Panc1 (cell line): Measurements from ENCODE around the gene SNX22. TPM values are rescaled to one million over a fixed set of nuclear protein-coding genes. Genes with fewer than 3 reads are reported as not detected.

ENCODE experiments used
- ATAC-seq: fragments of 200-7000 bp; cut with Tn5 transposase; 2 replicates; pipeline ENCODE4 v1.9.1; 2020; ENCODE audit warnings: mild to moderate bottlenecking, moderate library complexity
- BruUV-seq: library from RNA; stranded (reverse); fragments of 400-500 nt; replicated peaks from 2 replicates; lab custom pipeline; 2021; lab: Mats Ljungman, UMichigan
- CTCF ChIA-PET: fragments of 300-600 bp; sonication (Branson Sonifier 250); formaldehyde crosslinking; loops from one replicate; lab custom pipeline; 2022; ENCODE audit warnings: antibody characterized with exemption; lab: Charles Lee
- POLR2A ChIA-PET: fragments of 300-600 bp; sonication (Branson Sonifier 250); formaldehyde crosslinking; loops from one replicate; lab custom pipeline; 2022; ENCODE audit warnings: antibody characterized with exemption; lab: Charles Lee
- DNase-seq: peaks from one replicate; pipeline ENCODE4 v3.0.0-alpha.2; 2010; ENCODE audit warnings: low read depth, low spot score
- H3K27ac ChIP-seq: 2 replicates; pipeline ENCODE4 v1.5.1; 2011; ENCODE audit warnings: mild to moderate bottlenecking, low read length, inconsistent platforms
- H3K27me3 ChIP-seq: fragments of 200-500 bp; sonication (Bioruptor generic); 2 replicates; pipeline ENCODE4 v1.6.0; 2014; ENCODE audit warnings: low read length, inconsistent platforms; ENCODE audit not compliant: control insufficient read depth, insufficient read depth
- H3K36me3 ChIP-seq: fragments of 200-500 bp; sonication (Bioruptor generic); 2 replicates; pipeline ENCODE4 v1.5.1; 2014; ENCODE audit warnings: inconsistent platforms, mild to moderate bottlenecking, low read length, moderate library complexity; ENCODE audit not compliant: control insufficient read depth, insufficient read depth
- H3K4me1 ChIP-seq: 2 replicates; pipeline ENCODE4 v1.5.1; 2011; ENCODE audit warnings: inconsistent platforms, mild to moderate bottlenecking, low read length, moderate library complexity; ENCODE audit not compliant: control insufficient read depth, insufficient read depth
- H3K4me3 ChIP-seq, 2 experiments: 2 replicates each; pipeline ENCODE4 v1.5.1; 2011 to 2012; ENCODE audit warnings: low read depth in 2 of 2, low read length in 2 of 2, mild to moderate bottlenecking in 2 of 2, inconsistent platforms in 1 of 2, moderate library complexity in 1 of 2
- H3K9me3 ChIP-seq: fragments of 200-500 bp; sonication (Bioruptor generic); 2 replicates; pipeline ENCODE4 v1.5.1; 2014; ENCODE audit warnings: low read depth, mild to moderate bottlenecking, inconsistent platforms, low read length, moderate library complexity; ENCODE audit not compliant: control insufficient read depth, insufficient read depth
- CTCF ChIP-seq: fragments of 450-650 bp; IDR thresholded peaks from 2 replicates; pipeline ENCODE4 v1.5.1; 2017; ENCODE audit warnings: mild to moderate bottlenecking
- POLR2AphosphoS5 ChIP-seq: IDR thresholded peaks from 2 replicates; pipeline ENCODE4 v1.6.1; 2012; ENCODE audit warnings: mild to moderate bottlenecking, low read depth, low read length, moderate library complexity
- REST ChIP-seq, 2 experiments: IDR thresholded peaks; 2 replicates each; pipeline ENCODE4 v1.6.1; 2011 to 2012; ENCODE audit warnings: low read depth in 2 of 2, control low read depth in 1 of 2, low read length in 1 of 2, mild to moderate bottlenecking in 1 of 2, moderate library complexity in 1 of 2; ENCODE audit not compliant: insufficient read depth in 1 of 2
- SIN3A ChIP-seq: IDR thresholded peaks from 2 replicates; pipeline ENCODE4 v1.6.1; 2012; ENCODE audit warnings: low read depth, mild to moderate bottlenecking, low read length, moderate library complexity, borderline replicate concordance; ENCODE audit not compliant: insufficient read depth
- TCF7L2 ChIP-seq: IDR thresholded peaks from 2 replicates; pipeline ENCODE4 v1.6.1; 2011; ENCODE audit warnings: mild to moderate bottlenecking, low read depth, low read length, inconsistent platforms
- in situ Hi-C: cut with HindIII; loops from 2 replicates; pipeline ENCODE4 v1.10.0; 2016; ENCODE audit warnings: low sequenced_read_pairs, low pct_unique_long_range_greater_than_20kb
- intact Hi-C: fragments of 100-400 bp; cut with micrococcal nuclease; formaldehyde crosslinking; loops from one replicate; pipeline ENCODE4 v1.10.0; 2022; ENCODE audit not compliant: unreplicated experiment
- total RNA-seq: library from RNA; stranded (reverse); gene quantifications from one replicate; pipeline ENCODE4 v1.2.1, GENCODE V29; 2021; ENCODE audit not compliant: unreplicated experiment

The SNX22 gene
- total RNA-seq, 1 experiment from 2014 or later: 2.3 TPM

DNA sequence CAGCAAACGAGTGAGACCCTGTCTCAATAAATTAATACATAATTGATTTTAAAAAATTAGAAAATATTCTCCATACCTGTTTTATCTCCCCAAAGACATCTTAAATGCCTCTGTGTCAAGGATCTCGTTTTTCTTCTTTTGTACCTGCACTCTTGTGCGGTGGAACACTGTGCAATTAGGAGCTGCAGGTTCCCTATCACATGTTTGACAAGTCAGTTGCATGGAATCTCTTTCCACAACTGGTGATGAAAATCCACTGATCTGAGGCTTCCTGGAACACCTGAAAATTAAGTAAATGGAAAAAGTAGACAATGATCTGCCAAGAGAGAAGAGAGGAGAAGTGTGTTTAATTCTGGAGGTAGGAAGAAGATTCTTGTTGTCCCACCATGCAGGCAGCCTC, 3.0 kb upstream of the SNX22 start:
- H3K27me3 ChIP-seq: no peaks in the 10 kb centered on the region
- ATAC-seq (no peak), DNase-seq (no peak)
- peaks cover 2% of the 10 kb centered on the region for H3K4me1 ChIP-seq
- H3K4me3 ChIP-seq: no peak overlapping the region
- H3K36me3 ChIP-seq: peaks cover 4% of the 10 kb centered on the region; the same call in 1 of the 2 replicates
- ChIA-PET CTCF (interaction anchor here (1.0 kb wide), 1 partner anchor 53 kb away, joined by 5 read pairs; the partner anchor contains the start of gene SNX1), POLR2A (no interaction called here)
- no TSS peak for BruUV-seq
- intact Hi-C loops (no loop called here), in situ Hi-C loops (no loop called here)
- no peaks in the 10 kb centered on the region for H3K9me3 ChIP-seq
- TF ChIP-seq REST (IDR thresholded peaks at IDR 0.05; ENCODE audit: insufficient read depth in 1 of 2, low read depth in 2 of 2, low read length in 1 of 2) (no peak), POLR2AphosphoS5 (no peak), SIN3A (no peak), TCF7L2 (no peak), CTCF (no peak)
- H3K27ac ChIP-seq: no peak overlapping the region

GRCh38 chr15:64149424-64149823, 2.1 kb upstream of the SNX22 start:
- POLR2A ChIA-PET: interaction anchor here (0.6 kb wide), 2 partner anchors 57 to 636 kb away, joined by 4 to 7 read pairs; no protein-coding TSS in a partner anchor
- in situ Hi-C loops: no loop called here
- DNase-seq: no peak

More at GRCh38 chr15:64149424-64149823, 2.1 kb upstream of the SNX22 start:
- Histone ChIP-seq H3K4me1 (peaks cover 9% of the 10 kb centered on the region), H3K4me3 (no peak overlapping the region), H3K27me3 (no peaks in the 10 kb centered on the region), H3K27ac (no peak overlapping the region), H3K9me3 (no peaks in the 10 kb centered on the region), H3K36me3 (no peaks in the 10 kb centered on the region; the same call in 1 of the 2 replicates)
- no peak for TF ChIP-seq POLR2AphosphoS5
- no peak; the same call in 1 of the 2 replicates for TF ChIP-seq CTCF
- TF ChIP-seq TCF7L2: no peak
- no peak for TF ChIP-seq SIN3A
- TF ChIP-seq REST (IDR thresholded peaks at IDR 0.05; ENCODE audit: insufficient read depth in 1 of 2, low read depth in 2 of 2, low read length in 1 of 2): no peak
- no TSS peak for BruUV-seq
- intact Hi-C loops: no loop called here
- CTCF ChIA-PET: interaction anchor here (0.6 to 1.0 kb wide), 3 partner anchors 54 to 216 kb away, joined by 3 to 5 read pairs (median 5); partner anchors contain the start of gene SNX1
- no peak for ATAC-seq
